Stimulated activated naive CD4-positive, alpha-beta T cell treated with Interleukin-2 at 50 U/mL for 16 hours (primary cell): ENCODE measurements around the gene TAF11L14.
"Not testable (repeated sequence)": the region's sequence is repeated elsewhere in the genome, so short reads cannot be mapped to it uniquely, and the experiment has no call there.

Source experiments
- DNase-seq: peaks from one replicate; lab custom pipeline; 2025; lab: John Stamatoyannopoulos, UW

Gene TAF11L14

DNA sequence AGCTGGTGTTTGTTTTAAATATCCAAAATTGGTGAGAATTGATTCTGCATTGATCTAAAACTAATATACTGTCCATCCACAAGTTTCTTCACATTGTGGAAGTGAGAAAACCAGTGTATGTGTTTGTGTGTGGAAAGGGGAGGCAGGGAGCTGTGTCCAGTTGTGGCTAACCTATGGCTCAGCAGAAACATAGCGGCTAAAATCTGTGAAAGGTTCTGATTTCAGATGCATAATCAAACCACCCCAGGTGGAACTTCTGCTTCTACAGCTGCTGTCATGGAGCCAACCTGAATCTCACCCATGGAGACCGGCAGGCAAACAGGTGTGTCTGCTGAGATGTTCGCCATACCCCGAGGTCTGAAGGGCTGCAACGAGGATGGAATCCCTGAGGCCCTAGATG, at the start of gene TAF11L14:
TAF11L14 (plus strand) TSS at position 301 of the 400 bp plus-strand sequence.
- no peak for DNase-seq

DNA sequence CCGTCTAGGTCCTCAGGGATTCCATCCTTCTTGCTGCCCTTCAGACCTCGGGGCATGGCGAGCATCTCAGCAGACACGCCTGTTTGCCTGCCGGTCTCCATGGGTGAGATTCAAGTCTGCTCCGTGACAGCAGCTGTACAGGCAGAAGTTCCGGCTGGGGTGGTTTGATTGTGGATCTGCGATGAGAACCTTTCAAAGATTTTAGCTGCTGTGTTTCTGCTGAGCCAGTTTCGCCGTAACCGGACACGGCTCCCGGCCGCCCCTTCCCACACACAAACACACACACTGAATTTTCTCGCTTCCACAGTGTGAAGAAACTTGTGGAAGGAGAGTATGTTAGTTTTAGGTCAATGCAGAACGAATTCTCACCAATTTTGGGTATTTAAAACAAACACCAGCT, 48.6 kb upstream of the TAF11L14 start, which contains the start of gene TAF11L7:
TAF11L7 (minus strand) TSS at position 101 of the 400 bp plus-strand sequence.
- not testable (repeated sequence) for DNase-seq

DNA sequence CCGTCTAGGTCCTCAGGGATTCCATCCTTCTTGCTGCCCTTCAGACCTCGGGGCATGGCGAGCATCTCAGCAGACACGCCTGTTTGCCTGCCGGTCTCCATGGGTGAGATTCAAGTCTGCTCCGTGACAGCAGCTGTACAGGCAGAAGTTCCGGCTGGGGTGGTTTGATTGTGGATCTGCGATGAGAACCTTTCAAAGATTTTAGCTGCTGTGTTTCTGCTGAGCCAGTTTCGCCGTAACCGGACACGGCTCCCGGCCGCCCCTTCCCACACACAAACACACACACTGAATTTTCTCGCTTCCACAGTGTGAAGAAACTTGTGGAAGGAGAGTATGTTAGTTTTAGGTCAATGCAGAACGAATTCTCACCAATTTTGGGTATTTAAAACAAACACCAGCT, 43.4 kb upstream of the TAF11L14 start, which contains the start of gene TAF11L8:
TAF11L8 (minus strand) TSS at position 101 of the 400 bp plus-strand sequence.
- DNase-seq, result not testable (repeated sequence)

DNA sequence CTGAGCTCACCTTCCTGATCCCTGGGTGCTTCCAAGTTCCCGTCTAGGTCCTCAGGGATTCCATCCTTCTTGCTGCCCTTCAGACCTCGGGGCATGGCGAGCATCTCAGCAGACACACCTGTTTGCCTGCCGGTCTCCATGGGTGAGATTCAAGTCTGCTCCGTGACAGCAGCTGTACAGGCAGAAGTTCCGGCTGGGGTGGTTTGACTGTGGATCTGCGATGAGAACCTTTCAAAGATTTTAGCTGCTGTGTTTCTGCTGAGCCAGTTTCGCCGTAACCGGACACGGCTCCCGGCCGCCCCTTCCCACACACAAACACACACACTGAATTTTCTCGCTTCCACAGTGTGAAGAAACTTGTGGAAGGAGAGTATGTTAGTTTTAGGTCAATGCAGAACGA, 40.0 kb upstream of the TAF11L14 start, which contains the start of gene TAF11L9:
TAF11L9 (minus strand) TSS at position 140 of the 400 bp plus-strand sequence.
- DNase-seq, result not testable (repeated sequence)

DNA sequence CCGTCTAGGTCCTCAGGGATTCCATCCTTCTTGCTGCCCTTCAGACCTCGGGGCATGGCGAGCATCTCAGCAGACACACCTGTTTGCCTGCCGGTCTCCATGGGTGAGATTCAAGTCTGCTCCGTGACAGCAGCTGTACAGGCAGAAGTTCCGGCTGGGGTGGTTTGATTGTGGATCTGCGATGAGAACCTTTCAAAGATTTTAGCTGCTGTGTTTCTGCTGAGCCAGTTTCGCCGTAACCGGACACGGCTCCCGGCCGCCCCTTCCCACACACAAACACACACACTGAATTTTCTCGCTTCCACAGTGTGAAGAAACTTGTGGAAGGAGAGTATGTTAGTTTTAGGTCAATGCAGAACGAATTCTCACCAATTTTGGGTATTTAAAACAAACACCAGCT, 36.5 kb upstream of the TAF11L14 start, which contains the start of gene TAF11L10:
TAF11L10 (minus strand) TSS at position 101 of the 400 bp plus-strand sequence.
- DNase-seq, result not testable (repeated sequence)

DNA sequence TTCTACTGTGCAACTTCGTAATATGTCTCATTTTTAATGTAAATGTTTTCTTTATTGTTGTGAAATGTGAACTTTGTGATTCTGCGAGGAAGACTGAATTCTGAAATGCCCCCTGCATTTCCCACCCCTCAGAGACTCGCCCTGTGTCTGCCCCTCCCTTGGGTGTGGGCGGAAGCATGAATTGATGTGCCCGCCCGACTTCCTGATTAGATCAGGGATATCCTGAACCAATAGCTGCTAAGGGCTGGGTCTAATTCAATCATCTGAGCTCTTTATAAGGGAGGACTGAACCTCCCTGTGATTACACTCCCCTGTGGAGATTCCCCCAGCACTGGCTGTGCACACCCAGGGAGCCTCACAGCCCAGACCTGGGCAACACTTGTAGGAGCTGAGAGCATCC, 30.4 kb upstream of the TAF11L14 start, which contains the start of gene TAF11L11:
TAF11L11 (plus strand) TSS at position 304 of the 400 bp plus-strand sequence.
- DNase-seq, result not testable (repeated sequence)

DNA sequence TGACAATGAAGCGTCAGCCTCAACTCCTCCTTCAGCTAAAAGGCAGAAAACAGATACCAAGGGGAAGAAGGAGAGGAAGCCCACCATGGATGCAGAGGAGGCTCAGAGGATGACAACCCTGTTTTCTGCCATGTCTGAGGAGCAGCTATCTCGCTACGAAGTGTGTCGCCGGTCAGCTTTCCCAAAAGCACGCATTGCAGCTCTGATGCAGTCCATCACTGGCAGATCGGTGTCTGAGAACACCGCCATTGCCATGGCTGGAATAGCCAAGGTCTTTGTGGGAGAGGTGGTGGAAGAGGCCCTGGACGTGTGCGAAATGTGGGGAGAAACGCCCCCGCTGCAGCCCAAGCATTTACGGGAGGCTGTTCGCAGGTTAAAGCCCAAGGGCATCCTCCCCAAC, 29.3 kb upstream of the TAF11L14 start:
- no peak for DNase-seq

DNA sequence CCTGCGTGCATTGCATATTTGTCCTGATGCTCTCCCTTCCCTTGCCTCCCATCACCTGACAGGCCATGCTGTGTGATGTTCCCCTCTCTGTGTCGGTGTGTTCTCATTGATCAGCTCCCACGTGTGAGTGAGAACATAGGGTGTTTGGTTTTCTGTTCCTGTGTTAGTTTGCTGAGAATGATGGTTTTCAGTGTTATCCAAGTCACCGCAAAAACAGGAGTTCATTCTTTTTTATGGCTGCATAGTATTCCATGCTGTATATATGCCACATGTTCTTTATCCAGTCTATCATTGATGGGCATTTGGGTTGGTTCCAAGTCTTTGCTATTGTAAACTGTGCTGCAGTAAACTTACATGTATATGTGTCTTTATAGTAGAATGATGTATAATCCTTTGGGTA, 26.8 kb upstream of the TAF11L14 start:
- DNase-seq, result not testable (repeated sequence)

DNA sequence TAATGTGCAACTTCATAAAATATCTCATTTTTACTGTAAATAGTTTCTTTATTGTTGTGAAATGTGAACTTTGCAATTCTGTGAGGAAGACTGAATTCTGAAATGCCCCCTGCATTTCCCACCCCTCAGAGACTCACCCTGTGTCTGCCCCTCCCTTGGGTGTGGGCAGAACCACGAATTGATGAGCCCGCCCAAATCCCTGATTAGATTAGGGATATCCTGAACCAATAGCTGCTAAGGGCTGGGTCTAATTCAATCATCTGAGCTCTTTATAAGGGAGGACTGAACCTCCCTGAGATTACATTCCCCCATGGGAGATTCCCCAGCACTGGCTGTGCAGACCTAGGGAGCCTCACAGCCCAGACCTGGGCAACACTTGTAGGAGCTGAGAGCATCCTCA, 24.2 kb upstream of the TAF11L14 start, which contains the start of gene TAF11L12:
TAF11L12 (plus strand) TSS at position 301 of the 400 bp plus-strand sequence.
- not testable (repeated sequence) for DNase-seq

DNA sequence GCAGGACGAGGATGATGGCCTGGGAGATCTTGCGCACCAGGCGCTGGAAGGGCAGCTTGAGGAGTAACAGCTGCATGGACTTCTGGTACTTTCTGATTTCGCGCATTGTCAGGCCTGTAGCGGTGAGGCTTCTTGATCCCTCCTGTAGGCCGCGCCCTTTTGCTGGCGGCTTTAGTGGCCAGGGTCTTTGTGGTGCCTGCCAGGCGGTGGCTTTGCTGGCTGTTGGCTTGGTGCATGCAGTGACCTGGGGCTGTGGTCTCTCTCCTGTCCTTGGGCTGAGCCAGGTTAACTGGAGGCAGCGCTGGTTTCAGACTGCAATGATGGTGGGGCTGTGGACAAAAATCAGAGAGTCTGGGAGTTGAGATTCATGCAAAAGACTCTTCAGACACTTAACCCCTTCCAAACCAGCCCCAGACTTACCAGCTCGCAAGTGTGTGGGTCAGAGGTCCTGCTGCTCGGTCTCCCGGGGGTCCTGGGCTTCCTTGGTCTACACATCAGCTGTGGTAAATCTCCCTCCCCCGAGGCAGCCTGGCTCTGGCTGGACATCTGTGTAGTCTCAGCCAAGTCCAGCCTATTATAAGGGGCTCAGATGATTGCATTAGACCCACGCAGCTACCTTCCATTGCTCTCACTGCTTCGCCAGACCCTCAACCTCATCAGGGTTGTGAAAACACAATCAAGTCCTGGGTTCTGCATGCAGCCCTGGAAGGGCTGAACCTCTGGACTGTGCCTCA, 19.2 kb upstream of the TAF11L14 start:
- DNase-seq, result no peak

DNA sequence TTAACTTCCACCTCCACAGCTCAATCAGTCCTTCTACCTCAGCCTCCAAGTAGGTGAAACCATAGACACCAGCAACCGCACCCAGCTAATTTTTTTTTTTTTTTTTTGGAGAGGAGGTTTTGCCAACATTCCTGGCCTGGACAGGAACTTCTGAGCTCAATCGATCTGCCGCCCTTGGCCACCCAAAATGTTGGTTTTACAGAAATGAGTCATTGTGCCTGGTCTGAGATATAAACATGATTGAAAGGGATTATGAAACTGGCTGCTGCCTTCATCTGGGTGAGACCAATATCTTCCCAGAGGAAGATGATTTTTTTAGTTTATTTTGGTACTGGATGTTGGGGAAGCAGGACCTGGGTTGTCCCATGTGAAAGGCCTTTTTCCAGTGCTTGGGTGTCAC, 14.9 kb upstream of the TAF11L14 start:
- DNase-seq, result no peak

DNA sequence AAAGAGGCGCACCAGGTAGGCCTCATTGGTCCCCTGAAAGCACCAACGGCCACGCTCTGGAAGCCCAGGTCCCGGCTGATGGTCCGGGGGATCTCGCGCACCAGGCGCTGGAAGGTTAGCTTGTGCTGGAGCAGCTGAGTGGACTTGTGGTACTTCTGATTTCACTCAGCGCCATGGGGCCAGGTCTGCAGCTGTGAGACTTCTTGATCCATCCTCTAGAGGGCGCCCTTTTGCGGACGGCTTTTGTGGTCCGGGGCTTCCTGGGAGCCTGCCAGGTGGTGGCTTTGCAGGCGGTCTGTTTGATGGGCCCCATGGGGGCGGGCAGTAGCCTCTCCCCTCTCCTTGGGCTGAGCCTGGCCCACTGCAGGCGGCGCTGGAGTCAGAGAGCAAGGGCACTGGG, 13.6 kb upstream of the TAF11L14 start:
- DNase-seq, result no peak

DNA sequence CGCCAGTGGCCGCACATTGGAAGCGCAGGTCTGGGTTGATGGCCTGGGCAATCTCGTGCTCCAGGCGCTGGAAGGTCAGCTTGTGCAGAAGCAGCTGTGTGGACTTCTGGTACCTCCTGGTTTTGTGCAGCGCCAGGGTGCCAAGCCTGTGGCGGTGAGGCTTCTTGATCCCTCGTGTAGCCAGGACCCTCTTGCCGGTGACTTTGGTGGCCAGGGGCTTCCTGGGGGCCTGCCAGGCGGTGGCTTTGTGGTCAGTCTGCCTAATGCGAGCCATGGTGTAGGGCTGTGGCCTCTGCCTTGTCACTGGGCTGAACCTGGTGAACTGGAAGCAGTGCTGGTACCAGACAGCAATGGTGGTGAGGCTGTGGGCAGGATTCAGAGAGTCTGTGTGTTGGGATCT, 8.6 kb upstream of the TAF11L14 start:
- no peak for DNase-seq

DNA sequence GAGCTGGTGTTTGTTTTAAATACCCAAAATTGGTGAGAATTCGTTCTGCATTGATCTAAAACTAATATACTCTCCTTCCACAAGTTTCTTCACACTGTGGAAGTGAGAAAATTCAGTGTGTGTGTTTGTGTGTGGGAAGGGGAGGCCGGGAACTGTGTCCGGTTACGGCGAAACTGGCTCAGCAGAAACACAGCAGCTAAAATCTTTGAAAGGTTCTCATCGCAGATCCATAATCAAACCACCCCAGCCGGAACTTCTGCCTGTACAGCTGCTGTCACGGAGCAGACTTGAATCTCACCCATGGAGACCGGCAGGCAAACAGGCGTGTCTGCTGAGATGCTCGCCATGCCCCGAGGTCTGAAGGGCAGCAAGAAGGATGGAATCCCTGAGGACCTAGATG, 2.5 kb upstream of the TAF11L14 start, which contains the start of gene TAF11L13:
TAF11L13 (plus strand) TSS at position 301 of the 400 bp plus-strand sequence.
- not testable (repeated sequence) for DNase-seq

DNA sequence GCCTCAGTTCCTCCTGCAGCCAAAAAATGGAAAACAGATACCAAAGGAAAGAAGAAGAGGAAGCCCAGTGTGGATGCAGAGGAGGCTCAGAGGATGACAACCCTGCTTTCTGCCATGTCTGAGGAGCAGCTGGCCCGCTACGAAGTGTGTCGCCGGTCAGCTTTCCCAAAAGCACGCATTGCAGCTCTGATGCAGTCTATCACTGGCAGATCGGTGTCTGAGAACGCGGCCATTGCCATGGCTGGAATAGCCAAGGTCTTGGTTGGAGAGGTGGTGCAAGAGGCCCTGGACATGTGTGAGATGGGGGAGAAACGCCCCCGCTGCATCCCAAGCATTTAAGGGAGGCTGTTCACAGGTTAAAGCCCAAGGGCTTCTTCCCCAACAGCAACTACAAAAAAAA, 15.0 kb downstream of the TAF11L14 start:
- DNase-seq, result not testable (repeated sequence)

DNA sequence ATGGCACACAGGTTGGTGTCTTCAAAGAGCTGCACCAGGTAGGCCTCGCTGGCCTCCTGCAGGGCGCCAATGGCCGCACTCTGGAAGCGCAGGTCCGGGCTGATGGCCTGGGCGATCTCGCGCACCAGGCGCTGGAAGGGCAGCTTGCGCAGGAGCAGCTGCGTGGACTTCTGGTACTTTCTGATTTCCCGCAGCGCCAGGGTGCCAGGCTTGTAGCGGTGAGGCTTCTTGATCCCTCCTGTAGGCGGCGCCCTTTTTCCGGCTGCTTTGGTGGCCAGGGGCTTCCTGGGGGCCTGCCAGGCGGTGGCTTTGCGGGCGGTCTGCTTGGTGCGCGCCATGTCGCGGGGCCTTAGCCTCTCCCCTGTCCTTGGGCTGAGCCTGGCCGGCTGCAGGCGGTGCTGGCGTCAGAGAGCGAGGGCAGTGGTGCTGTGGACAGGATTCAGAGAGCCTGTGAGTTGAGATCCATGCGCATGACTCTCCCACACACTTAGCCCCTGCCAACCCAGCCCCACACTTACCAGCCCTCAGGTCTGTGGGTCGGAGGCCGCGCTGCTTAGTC, 21.0 kb downstream of the TAF11L14 start:
- DNase-seq, result not testable (repeated sequence)

DNA sequence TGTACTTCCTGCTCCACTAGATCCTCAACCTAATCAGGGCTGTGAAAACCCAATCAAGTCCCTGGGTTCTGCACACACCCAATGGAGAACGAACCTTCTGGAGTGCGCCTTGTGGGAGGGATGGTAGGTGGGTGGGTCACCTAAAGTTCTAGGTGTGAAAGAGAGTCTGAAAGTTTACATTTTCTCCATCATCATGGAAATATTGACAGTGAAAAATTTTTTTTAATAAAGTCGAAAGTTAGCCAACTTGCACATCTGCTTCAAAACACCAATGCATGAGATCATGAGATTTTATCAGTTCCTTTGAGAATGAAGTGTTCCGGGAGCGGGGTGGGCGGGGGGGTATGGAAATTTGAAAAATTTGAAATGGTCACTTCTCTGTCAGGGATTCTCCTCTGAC, 21.7 kb downstream of the TAF11L14 start:
- DNase-seq, result no peak

DNA sequence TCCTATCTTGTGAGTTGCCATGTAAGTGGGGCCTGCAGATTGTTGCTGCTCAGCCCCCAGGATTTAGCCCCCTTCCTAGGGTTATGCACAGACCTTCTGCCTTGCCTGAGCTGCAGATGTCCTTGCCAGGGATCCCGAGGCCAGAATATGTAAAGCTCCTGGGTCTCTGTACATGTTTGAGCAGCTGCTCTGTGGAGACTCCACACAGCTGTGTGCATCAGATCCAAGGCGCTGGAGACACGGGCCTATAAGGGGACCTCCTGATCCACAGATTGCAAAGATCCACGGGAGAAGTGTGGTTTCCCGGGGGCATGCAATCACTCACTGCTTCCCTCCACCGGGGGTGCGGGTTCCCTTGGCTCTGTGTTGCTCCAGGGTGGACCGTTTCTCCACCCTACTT, 28.9 kb downstream of the TAF11L14 start:
- no peak for DNase-seq

DNA sequence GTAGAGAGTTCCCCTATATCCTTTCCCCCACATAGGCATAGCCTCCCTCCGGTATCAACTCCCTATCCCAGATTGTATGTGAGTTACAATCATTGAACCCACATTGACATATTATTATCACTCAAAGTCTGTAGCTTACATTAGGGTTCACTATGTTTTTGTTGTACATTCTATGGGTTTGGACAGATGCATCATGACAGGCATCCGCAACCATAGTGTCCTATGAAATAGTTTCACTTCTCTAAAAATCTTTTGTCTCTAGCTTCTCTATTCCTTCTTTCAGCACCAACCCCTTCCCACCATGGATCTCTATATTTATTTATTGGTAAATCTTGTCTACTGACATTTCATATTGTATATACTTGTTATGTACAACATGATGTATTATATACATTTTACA, 31.6 kb downstream of the TAF11L14 start:
- DNase-seq, result no peak

DNA sequence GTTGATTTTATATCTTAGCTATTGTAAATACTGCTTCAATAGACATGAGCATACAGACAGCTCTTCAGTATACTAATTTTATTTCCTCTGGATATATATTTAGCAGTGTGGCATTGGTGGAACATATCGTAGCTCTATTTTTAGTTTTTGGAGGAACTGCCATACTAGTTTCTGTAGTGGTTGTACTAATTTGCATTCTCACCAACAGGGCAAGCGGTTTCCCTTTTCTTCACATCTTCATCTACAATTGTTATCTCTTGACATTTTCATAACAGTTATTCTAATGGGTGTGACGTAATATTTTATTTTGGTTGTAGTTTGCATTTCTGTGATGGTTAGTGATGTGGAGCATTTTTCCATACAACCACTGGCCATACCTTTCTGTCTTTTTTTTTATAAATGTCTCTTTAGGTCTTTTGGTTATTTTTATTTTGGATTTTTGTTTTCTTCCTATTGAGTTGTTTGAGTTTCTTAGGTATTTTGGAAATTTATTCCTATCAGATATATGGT, 32.5 kb downstream of the TAF11L14 start:
- DNase-seq, result no peak

DNA sequence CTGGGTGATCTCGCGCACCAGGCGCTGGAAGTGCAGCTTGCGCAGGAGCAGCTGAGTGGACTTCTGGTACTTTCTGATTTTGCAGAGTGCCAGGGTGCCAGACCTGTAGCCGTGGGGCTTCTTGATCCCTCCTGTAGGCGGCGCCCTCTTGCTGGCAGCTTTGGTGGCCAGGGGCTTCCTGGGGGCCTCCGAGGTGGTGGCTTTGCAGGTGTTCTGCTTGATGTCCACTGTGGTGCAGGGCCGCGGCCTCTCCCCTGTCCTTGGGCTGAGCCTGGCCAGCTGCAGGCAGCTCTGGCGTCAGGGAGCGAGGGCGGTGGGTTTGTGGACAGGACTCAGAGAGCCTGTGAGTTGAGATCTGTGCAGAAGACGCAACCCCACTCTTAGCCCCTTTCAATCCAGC, 36.1 kb downstream of the TAF11L14 start:
- DNase-seq, result no peak

DNA sequence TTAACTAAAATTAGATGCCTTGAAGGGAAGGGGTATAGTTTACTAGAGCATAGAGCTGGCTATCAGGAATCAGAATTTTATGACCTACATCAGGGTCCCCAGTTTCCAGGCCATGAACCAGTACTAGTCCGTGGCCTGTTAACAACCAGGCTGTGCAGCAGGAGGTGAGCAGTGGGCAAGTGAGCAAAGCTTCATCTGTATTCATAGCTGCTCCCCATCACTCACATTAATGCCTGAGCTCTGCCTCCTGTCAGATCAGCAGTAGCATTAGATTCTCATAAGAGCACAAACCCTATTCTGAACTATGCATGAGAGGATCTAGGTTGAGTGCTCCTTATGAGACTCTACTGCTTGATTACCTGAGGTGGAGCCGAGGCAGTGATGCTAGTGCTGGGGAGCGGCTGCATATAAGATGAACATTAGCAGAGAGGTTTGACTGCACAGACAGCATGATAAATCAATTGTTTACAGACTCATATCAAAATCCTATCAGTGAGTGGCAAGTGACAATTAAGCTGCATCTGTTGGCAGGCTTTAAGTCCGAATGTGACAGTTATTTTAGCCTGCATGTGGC, 44.6 kb downstream of the TAF11L14 start:
- no peak for DNase-seq
